Liver (tissue), 3 donors: ENCODE measurements around the gene SNAP23.

Source experiments
- JUND ChIP-seq, 2 donors: IDR thresholded peaks; 2 replicates each; pipeline ENCODE4 v1.6.1; 2016; ENCODE audit warnings: antibody characterized with exemption in 2 of 2
- SP1 ChIP-seq: IDR thresholded peaks from 2 replicates; pipeline ENCODE4 v1.6.1; 2018; ENCODE audit warnings: antibody characterized with exemption, mild to moderate bottlenecking
- TF ChIP-seq, protein P1 (sequence below): fragments of 150-350 bp; IDR thresholded peaks from 2 replicates; pipeline ENCODE4 v1.5.1; 2017; ENCODE audit warnings: improper control_type of control experiment, low read depth, low read length; ENCODE audit not compliant: missing input control
- donor health status: healthy.
- donor health status: healthy.

- TF ChIP-seq JUND (IDR thresholded peaks at IDR 0.05) (no peak), SP1 (no peak)
- TF ChIP-seq, protein P1, sequence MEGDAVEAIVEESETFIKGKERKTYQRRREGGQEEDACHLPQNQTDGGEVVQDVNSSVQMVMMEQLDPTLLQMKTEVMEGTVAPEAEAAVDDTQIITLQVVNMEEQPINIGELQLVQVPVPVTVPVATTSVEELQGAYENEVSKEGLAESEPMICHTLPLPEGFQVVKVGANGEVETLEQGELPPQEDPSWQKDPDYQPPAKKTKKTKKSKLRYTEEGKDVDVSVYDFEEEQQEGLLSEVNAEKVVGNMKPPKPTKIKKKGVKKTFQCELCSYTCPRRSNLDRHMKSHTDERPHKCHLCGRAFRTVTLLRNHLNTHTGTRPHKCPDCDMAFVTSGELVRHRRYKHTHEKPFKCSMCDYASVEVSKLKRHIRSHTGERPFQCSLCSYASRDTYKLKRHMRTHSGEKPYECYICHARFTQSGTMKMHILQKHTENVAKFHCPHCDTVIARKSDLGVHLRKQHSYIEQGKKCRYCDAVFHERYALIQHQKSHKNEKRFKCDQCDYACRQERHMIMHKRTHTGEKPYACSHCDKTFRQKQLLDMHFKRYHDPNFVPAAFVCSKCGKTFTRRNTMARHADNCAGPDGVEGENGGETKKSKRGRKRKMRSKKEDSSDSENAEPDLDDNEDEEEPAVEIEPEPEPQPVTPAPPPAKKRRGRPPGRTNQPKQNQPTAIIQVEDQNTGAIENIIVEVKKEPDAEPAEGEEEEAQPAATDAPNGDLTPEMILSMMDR: no peak
Observed at GRCh38 chr15:42503825-42504224, 8.4 kb downstream of the SNAP23 start.
